GM18517 (cell line): ENCODE results near the gene CRISP2.

Experiments used
- ATAC-seq: cut with Tn5 transposase; IDR thresholded peaks from one replicate; pipeline ENCODE4 v1.9.1; 2021; ENCODE audit warnings: mild to moderate bottlenecking, moderate library complexity; ENCODE audit not compliant: unreplicated experiment

CRISP2 gene

DNA sequence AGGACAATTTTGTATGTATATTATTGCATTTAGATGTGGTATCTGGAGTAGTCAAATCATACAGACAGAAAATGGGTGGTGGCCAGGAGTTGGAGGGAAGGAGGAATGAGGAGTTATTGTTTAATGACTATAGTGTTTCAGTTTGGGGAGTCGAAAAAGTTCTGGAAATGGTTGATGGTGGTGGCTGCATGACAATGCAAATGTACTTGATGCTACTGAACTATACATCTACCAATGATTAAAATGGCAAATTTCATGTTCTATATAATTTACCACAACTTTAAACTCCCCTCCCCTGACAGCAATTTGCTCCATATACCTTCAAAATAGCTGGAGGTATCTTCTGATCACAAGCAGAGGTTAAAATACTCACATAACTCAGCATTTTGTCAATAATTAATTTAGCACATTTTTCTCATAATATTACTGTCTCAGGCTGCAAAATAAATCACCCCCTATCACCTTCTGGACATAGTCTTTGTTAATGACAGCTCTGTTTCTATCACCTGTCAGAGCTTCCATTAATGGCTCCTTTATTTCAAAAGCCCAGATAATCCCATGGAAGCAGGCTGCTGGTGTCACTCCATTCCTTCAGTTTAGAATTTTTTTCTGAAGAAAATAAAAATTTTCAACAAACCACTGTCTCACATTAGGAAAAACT lies 51.0 kb downstream of the CRISP2 start:
- no peak for ATAC-seq

DNA sequence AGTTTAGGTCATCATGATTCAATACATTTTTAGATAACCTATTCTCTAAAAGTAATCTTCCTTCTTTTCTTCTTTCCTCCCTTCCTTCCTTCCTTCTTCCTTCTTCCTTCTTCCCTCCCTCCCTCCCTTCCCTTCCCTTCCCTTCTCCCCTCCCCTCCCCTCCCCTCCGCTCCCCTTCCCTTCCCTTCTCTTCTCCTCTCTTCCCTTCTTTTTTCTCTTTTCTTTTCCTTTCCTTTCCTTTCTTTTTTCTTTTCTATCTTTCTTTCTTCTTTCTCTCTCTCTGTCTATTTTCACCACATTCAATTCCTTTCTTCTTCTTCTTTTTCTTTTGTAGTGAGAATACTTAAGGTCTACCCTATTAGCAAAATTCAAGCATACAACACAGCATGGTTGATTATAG lies 59.4 kb downstream of the CRISP2 start:
- ATAC-seq: no peak

DNA sequence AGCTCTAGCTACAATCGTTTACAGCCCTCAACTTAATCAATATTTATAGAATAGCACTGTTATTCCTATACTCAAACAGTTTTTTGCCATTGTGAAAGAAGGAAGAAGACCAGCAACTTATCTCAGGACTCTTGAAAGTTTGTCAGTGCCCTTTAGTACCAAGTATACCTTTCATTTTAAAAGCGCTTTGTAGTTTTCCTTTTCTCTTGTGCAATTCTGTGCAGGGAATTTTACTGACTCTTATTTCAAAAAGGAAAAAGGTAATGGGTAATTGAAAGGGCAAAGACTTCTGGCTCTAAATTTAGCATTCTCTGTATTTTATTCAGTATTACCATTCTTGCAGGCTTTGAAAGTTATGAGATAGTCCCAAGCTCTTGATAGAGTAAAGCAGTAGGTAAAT lies 59.9 kb downstream of the CRISP2 start:
- no peak for ATAC-seq

DNA sequence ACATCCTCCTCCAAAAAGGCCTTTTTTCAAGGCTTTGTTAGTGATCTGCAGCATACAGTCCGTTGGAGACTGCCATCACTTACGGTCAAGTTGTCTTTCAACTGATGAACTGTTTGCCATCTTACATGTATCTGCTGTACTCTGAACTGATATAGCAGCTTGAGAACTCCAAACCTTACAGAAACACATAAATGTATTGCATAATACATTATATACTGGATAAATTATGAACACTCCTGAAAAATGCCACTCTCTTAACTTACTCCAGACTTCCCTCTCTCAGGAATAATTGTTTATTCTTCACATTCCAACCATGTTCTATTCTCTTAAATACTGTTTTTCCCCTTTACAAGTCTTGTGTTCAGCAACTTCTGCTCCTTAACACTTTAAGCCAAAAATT lies 62.1 kb downstream of the CRISP2 start:
- no peak for ATAC-seq

DNA sequence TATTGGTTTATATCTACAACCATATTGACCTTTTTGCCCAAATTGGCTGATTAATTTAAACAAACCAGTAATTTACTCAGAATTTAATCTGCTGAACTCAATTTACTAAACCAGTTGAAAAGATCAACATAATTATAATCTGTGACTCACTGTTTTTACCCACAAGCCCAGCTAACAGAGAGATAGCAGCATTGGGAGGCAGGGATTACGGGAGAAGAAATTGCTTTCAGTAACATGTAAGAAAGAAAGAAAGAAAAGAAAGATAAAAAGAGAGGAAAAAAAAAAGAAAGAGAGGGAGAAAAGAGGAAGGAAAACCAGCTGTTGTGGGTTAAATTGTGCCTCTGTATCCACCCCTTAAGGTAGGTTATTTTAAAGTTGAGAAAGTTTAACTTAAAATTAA lies 63.4 kb downstream of the CRISP2 start:
- ATAC-seq: no peak

DNA sequence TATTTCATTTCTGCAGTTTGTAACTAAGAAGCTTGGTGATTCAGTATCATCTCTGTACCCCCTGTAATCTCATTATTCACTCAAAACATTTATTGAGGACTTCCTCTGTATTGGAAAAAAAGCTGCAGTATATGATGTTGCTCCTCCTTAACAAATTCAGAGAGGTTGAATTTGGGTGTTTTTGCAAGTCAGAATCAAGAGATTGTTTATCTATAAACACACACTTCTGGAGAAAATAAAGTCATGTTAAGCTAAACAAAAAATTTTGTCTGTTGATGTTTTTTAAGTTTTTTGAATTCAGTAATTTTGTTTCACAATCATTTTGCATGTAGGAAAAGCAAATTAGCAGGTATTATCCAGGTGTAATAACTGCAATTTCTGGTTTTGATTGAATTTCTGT lies 65.3 kb downstream of the CRISP2 start:
- ATAC-seq: no peak

DNA sequence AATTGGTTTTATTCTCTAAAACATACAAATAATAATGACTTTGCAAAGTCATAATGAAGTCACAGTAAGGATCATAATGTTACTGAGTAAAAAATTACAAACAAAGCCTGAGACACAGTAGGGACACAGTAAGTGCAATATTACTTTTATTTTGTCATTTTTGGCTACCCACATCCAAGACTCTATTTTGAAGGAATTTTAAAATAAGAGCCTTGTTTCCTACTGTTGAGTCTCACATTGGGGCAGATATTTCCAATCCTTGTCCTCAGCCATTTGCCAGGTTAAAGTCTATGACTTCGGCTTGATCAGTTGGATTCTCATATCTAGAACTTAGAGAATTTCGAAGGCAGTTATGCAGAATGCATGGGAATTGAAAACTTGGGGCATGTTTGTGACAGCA lies 65.9 kb downstream of the CRISP2 start:
- ATAC-seq: no peak

DNA sequence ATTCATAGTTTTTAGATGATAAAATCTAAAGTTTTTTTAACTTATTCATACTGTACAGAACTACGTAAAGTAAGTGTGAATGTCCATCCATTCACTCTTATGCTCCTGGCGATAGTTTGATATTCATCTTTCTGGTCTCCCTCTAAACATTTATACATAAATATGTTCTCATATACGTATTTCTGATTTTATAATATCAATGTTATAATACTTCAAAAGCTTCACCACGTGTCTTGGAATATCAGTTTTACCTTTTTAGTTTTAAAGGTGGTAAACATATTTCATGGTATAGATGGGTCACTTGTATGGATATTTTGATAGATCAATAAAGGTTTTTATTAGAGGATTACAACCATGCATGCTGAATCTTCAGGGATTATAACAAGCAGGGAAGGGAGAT lies 66.4 kb downstream of the CRISP2 start:
- no peak for ATAC-seq

DNA sequence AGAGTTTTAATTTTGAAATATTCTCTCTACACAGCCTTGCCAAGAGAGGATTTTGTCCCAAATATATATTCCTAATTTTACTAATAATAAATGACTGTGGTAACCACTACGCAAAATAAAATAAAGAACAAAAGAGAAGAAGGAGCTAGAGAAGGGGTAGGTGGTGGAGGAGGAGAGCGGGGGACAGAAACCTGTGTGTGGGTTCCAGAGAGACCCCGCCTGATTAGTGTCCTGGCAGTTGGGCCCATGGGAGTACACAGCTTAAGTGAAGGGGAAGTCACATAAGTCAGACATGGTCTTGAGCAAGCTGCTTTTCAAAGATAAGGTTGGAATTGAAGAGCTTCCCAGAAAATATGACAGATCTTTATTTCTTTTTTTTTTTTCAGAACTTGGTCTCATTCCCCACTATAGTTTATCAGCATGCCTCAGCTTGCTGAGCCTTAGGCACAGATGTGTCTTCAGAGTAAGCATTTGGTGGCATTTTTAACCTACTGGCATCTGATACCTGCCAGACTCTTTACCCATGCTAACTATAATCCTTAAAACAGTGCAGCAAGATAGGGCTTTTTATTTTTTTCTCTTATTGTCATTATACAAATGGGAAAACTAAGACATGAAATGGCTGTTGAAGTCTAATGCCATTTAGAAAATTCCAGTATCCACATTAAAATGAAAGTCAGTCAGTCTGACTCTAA lies 67.1 kb downstream of the CRISP2 start:
- no peak for ATAC-seq

DNA sequence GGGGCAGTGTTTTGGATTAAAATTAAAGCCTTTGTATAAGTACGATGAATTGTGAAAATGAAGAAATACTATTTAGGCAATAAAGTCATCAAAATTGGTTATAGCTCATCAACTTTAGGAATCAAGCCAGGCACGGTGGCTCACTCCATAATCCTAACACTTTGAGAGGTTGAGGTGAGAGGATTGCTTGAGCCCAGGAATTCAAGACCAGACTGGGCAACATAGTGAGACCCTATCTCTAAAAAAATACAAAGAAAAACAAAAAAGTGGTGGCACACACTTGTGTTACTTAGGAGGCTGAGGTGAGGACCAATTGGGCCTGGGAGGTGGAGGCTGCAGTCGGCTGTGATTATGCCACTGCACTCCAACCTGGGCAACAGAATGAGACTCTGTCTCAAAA lies 68.2 kb downstream of the CRISP2 start:
- no peak for ATAC-seq
